Body of pancreas (tissue), 4 donors: ENCODE data around the gene RAB40A.

ENCODE experiments used
- POLR2A ChIP-seq, 3 donors: fragments of 450-650 bp; IDR thresholded peaks; one replicate each; pipeline ENCODE4 v1.6.1; 2016; ENCODE audit warnings: antibody characterized with exemption in 3 of 3, mild to moderate bottlenecking in 2 of 3
- TF ChIP-seq, protein P1 (sequence below), 7 experiments: fragments of 450-650 bp in 4 of 7; fragments of 200-600 bp in 3 of 7; sonication (generic) in 3 of 7; IDR thresholded peaks; one replicate each; pipeline ENCODE4 v1.5.1; 2016 to 2019; ENCODE audit warnings: antibody characterized with exemption in 7 of 7

DNA sequence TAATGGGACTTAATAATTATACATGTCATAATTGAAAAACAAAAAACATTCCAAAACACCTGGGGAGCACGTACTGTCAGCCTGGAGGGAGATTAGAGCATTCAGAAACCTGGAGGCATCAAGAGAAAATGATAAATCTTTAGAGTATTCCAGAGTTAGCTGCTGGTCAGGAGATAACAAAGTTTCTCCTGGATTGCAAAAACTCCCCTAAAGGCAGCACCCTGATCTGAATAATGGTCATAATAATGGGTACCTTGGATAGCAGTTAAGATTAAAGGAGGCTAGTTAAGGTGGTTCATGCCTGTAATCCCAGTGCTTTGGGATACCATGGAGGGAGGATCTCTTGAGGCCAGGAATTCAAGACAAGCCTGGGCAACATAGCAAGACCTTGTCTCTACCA, 15.9 kb upstream of the RAB40A start:
- TF ChIP-seq, protein P1, sequence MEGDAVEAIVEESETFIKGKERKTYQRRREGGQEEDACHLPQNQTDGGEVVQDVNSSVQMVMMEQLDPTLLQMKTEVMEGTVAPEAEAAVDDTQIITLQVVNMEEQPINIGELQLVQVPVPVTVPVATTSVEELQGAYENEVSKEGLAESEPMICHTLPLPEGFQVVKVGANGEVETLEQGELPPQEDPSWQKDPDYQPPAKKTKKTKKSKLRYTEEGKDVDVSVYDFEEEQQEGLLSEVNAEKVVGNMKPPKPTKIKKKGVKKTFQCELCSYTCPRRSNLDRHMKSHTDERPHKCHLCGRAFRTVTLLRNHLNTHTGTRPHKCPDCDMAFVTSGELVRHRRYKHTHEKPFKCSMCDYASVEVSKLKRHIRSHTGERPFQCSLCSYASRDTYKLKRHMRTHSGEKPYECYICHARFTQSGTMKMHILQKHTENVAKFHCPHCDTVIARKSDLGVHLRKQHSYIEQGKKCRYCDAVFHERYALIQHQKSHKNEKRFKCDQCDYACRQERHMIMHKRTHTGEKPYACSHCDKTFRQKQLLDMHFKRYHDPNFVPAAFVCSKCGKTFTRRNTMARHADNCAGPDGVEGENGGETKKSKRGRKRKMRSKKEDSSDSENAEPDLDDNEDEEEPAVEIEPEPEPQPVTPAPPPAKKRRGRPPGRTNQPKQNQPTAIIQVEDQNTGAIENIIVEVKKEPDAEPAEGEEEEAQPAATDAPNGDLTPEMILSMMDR (IDR thresholded peaks at IDR 0.05) = no peak
- no peak for TF ChIP-seq POLR2A (IDR thresholded peaks at IDR 0.05)
